Measurements from ENCODE around the gene HSPB9.

HSPB9 gene

GRCh38 chr17:42122371-42123303 lies at the start of gene HSPB9:
Gene HSPB9, plus strand, starts transcription at chr17:42122804. Its CDS starts 47 bp downstream, at chr17:42122851.
- no peak for DNase-seq (ENCODE audit: low spot score)

GRCh38 chr17:42075789-42076188 lies 46.8 kb upstream of the HSPB9 start:
- no peak for DNase-seq (ENCODE audit: low spot score)

GRCh38 chr17:42076797-42077559 lies 45.6 kb upstream of the HSPB9 start:
- no peak for DNase-seq (ENCODE audit: low spot score)

- no peak for DNase-seq (ENCODE audit: low spot score)
Measured at GRCh38 chr17:42077755-42078154, 44.8 kb upstream of the HSPB9 start.

- no peak for DNase-seq (ENCODE audit: low spot score)
Measured at GRCh38 chr17:42078396-42079043, 44.1 kb upstream of the HSPB9 start.

GRCh38 chr17:42079541-42079940 lies 43.1 kb upstream of the HSPB9 start:
- no peak for DNase-seq (ENCODE audit: low spot score)

- DNase-seq (ENCODE audit: low spot score), result no peak
Measured at GRCh38 chr17:42081516-42082129, 41.0 kb upstream of the HSPB9 start.

- no peak for DNase-seq (ENCODE audit: low spot score)
Measured at GRCh38 chr17:42087042-42087701, 35.4 kb upstream of the HSPB9 start.

GRCh38 chr17:42087736-42088705 lies 34.6 kb upstream of the HSPB9 start:
- DNase-seq (ENCODE audit: low spot score), result peak; percentile 56

GRCh38 chr17:42088736-42089135 lies 33.9 kb upstream of the HSPB9 start:
- no peak for DNase-seq (ENCODE audit: low spot score)

GRCh38 chr17:42090964-42091790 lies 31.4 kb upstream of the HSPB9 start:
- no peak for DNase-seq (ENCODE audit: low spot score)

- no peak for DNase-seq (ENCODE audit: low spot score)
Measured at GRCh38 chr17:42092939-42093338, 29.7 kb upstream of the HSPB9 start.

GRCh38 chr17:42094375-42095069 lies 28.1 kb upstream of the HSPB9 start:
- DNase-seq (ENCODE audit: low spot score), result no peak

GRCh38 chr17:42096360-42097111 lies 26.1 kb upstream of the HSPB9 start:
- no peak for DNase-seq (ENCODE audit: low spot score)

GRCh38 chr17:42097691-42098631 lies 24.6 kb upstream of the HSPB9 start, which contains the start of gene ZNF385C:
Gene ZNF385C, minus strand, starts transcription at chr17:42098473. Its CDS starts 35,417 bp downstream, at chr17:42063056.
- DNase-seq (ENCODE audit: low spot score), result no peak

- no peak for DNase-seq (ENCODE audit: low spot score)
Measured at GRCh38 chr17:42098730-42099399, 23.7 kb upstream of the HSPB9 start.

Measured in pons (tissue), 1 donor.